ENCODE data around the gene FBRS. TPM values are rescaled to one million over a fixed set of nuclear protein-coding genes. Genes with fewer than 3 reads are reported as not detected.

Gene FBRS
- polyA plus RNA-seq, 2 of the 4 experiments (the other 2 are of a cell fraction), result 5.9 to 33.3 TPM

DNA sequence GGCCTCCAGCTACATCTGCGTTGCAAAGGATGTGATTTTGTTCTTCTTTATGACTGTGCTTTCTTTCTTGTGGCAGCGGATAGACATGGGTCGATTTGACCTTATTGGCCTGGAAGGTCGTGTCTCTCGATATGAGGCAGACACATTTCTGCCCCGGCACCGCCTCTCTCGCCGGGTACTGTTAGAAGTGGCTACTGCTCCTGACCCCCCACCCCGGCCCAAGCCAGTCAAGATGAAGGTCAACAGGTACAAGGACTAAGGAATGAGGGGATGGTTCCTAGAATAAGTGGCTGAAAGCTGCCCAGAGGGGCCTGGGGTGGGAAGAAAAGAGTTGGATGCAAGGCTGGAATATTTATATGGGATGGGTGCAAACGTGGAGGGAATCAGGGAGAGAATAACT lies 61.9 kb downstream of the FBRS start:
- H3K4me1 ChIP-seq, result peaks cover 6% of the 10 kb centered on the region; the same call in 1 of the 3 replicates
- no peak overlapping the region for H3K4me3 ChIP-seq
- no peak for FAIRE-seq
- ChIA-PET CTCF (interaction anchor here (1.4 kb wide), 1 partner anchor 15 kb away, joined by 5 read pairs; no protein-coding TSS in a partner anchor), POLR2A (no interaction called here)
- DNase-seq (ENCODE audit: low read depth in 1 of 2, low spot score in 1 of 2), result no peak
- no peak for TF ChIP-seq FOSB (CRISPR knock-in tag; IDR thresholded peaks at IDR 0.05)
- TF ChIP-seq SREBF2 (IDR thresholded peaks at IDR 0.05), result no peak
- TF ChIP-seq JUNB (IDR thresholded peaks at IDR 0.05), result no peak
- TF ChIP-seq HOXB5 (CRISPR knock-in tag; IDR thresholded peaks at IDR 0.05), result no peak
- TF ChIP-seq, protein P1, sequence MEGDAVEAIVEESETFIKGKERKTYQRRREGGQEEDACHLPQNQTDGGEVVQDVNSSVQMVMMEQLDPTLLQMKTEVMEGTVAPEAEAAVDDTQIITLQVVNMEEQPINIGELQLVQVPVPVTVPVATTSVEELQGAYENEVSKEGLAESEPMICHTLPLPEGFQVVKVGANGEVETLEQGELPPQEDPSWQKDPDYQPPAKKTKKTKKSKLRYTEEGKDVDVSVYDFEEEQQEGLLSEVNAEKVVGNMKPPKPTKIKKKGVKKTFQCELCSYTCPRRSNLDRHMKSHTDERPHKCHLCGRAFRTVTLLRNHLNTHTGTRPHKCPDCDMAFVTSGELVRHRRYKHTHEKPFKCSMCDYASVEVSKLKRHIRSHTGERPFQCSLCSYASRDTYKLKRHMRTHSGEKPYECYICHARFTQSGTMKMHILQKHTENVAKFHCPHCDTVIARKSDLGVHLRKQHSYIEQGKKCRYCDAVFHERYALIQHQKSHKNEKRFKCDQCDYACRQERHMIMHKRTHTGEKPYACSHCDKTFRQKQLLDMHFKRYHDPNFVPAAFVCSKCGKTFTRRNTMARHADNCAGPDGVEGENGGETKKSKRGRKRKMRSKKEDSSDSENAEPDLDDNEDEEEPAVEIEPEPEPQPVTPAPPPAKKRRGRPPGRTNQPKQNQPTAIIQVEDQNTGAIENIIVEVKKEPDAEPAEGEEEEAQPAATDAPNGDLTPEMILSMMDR (IDR thresholded peaks at IDR 0.05), result no peak
- TF ChIP-seq EP300 (IDR thresholded peaks at IDR 0.05), result no peak
- TF ChIP-seq BHLHE40 (IDR thresholded peaks at IDR 0.05; ENCODE audit: low read depth, low read length), result no peak
- no peak for ATAC-seq
- H3K4me2 ChIP-seq, result no peak overlapping the region
- no peak overlapping the region for H3K27ac ChIP-seq
- 88% methylated on average over 11 of the region's 11 CpGs for WGBS (ENCODE audit: missing lambda C conversion rate)
- H3K9me3 ChIP-seq, result no peaks in the 10 kb centered on the region

Small RNA genes lying within 50 kb of the gene (small RNA-seq; reads per million reads assigned to genes)
- gene AC093249.1 (0 reads per million in 6 experiments), gene RNU6-1043P (0 reads per million in 6 experiments), gene RNU6-416P (0 reads per million in 6 experiments), gene SNORA30 (18.6 to 196 (median 54.7) reads per million in 6 experiments)

Other genes with a start within 250 kb of the FBRS start
- gene DCTPP1, start 228.4 kb upstream of the FBRS start, polyA plus RNA-seq (2011; rRNA removed), result 105 and 122 TPM in 2 replicates
- gene DCTPP1, start 228.4 kb upstream of the FBRS start, polyA plus RNA-seq (2017; fragmentation: RNase III; extraction: RNeasy Plus Mini Kit Qiagen cat#74134 plus additional on column Dnase treatment), result 114 to 121 TPM (median 120 TPM) in 3 replicates
- gene SEPHS2, start 212.6 kb upstream of the FBRS start, polyA plus RNA-seq (2011; rRNA removed), result 61.5 and 72.6 TPM in 2 replicates
- gene SEPHS2, start 212.6 kb upstream of the FBRS start, polyA plus RNA-seq (2017; fragmentation: RNase III; extraction: RNeasy Plus Mini Kit Qiagen cat#74134 plus additional on column Dnase treatment), result 42.8 to 48.9 TPM (median 47.8 TPM) in 3 replicates
- 0.40 and 0.94 TPM in 2 replicates for gene ITGAL, start 185.7 kb upstream of the FBRS start, polyA plus RNA-seq (2011; rRNA removed)
- 0.08 to 0.51 TPM (median 0.17 TPM) in 3 replicates for gene ITGAL, start 185.7 kb upstream of the FBRS start, polyA plus RNA-seq (2017; fragmentation: RNase III; extraction: RNeasy Plus Mini Kit Qiagen cat#74134 plus additional on column Dnase treatment)
- 17.0 and 21.3 TPM in 2 replicates for gene ZNF768, start 131.9 kb upstream of the FBRS start, polyA plus RNA-seq (2011; rRNA removed)
- 27.3 to 33.6 TPM (median 31.3 TPM) in 3 replicates for gene ZNF768, start 131.9 kb upstream of the FBRS start, polyA plus RNA-seq (2017; fragmentation: RNase III; extraction: RNeasy Plus Mini Kit Qiagen cat#74134 plus additional on column Dnase treatment)
- 4.8 and 5.2 TPM in 2 replicates for gene ZNF747, start 123.6 kb upstream of the FBRS start, polyA plus RNA-seq (2011; rRNA removed)
- 3.6 to 5.0 TPM (median 4.6 TPM) in 3 replicates for gene ZNF747, start 123.6 kb upstream of the FBRS start, polyA plus RNA-seq (2017; fragmentation: RNase III; extraction: RNeasy Plus Mini Kit Qiagen cat#74134 plus additional on column Dnase treatment)
- 2.9 and 3.0 TPM in 2 replicates for gene ZNF764, start 100.1 kb upstream of the FBRS start, polyA plus RNA-seq (2011; rRNA removed)
- gene ZNF764, start 100.1 kb upstream of the FBRS start, polyA plus RNA-seq (2017; fragmentation: RNase III; extraction: RNeasy Plus Mini Kit Qiagen cat#74134 plus additional on column Dnase treatment), result 3.5 to 4.0 TPM (median 4.0 TPM) in 3 replicates
- 4.8 and 6.7 TPM in 2 replicates for gene ZNF688, start 86.7 kb upstream of the FBRS start, polyA plus RNA-seq (2011; rRNA removed)
- 4.6 to 5.4 TPM (median 4.8 TPM) in 3 replicates for gene ZNF688, start 86.7 kb upstream of the FBRS start, polyA plus RNA-seq (2017; fragmentation: RNase III; extraction: RNeasy Plus Mini Kit Qiagen cat#74134 plus additional on column Dnase treatment)
- not detected in 2 replicates for gene ZNF785, start 72.7 kb upstream of the FBRS start, polyA plus RNA-seq (2011; rRNA removed)
- not detected in 3 replicates for gene ZNF785, start 72.7 kb upstream of the FBRS start, polyA plus RNA-seq (2017; fragmentation: RNase III; extraction: RNeasy Plus Mini Kit Qiagen cat#74134 plus additional on column Dnase treatment)
- 6.8 and 7.1 TPM in 2 replicates for gene ZNF689, start 48.0 kb upstream of the FBRS start, polyA plus RNA-seq (2011; rRNA removed)
- gene ZNF689, start 48.0 kb upstream of the FBRS start, polyA plus RNA-seq (2017; fragmentation: RNase III; extraction: RNeasy Plus Mini Kit Qiagen cat#74134 plus additional on column Dnase treatment), result 6.5 to 7.4 TPM (median 7.0 TPM) in 3 replicates
- 6.3 and 8.4 TPM in 2 replicates for gene PRR14, start 7.5 kb upstream of the FBRS start, polyA plus RNA-seq (2011; rRNA removed)
- gene PRR14, start 7.5 kb upstream of the FBRS start, polyA plus RNA-seq (2017; fragmentation: RNase III; extraction: RNeasy Plus Mini Kit Qiagen cat#74134 plus additional on column Dnase treatment), result 16.2 to 19.2 TPM (median 18.2 TPM) in 3 replicates
- gene SRCAP, start 40.7 kb downstream of the FBRS start, polyA plus RNA-seq (2011; rRNA removed), result 6.2 and 10.0 TPM in 2 replicates
- gene SRCAP, start 40.7 kb downstream of the FBRS start, polyA plus RNA-seq (2017; fragmentation: RNase III; extraction: RNeasy Plus Mini Kit Qiagen cat#74134 plus additional on column Dnase treatment), result 18.9 to 19.9 TPM (median 19.5 TPM) in 3 replicates
- gene PHKG2, start 90.0 kb downstream of the FBRS start, polyA plus RNA-seq (2011; rRNA removed), result 28.0 and 30.0 TPM in 2 replicates
- gene PHKG2, start 90.0 kb downstream of the FBRS start, polyA plus RNA-seq (2017; fragmentation: RNase III; extraction: RNeasy Plus Mini Kit Qiagen cat#74134 plus additional on column Dnase treatment), result 37.1 to 42.0 TPM (median 37.3 TPM) in 3 replicates
- 3.5 and 4.5 TPM in 2 replicates for gene CFAP119, start 103.6 kb downstream of the FBRS start, polyA plus RNA-seq (2011; rRNA removed)
- gene CFAP119, start 103.6 kb downstream of the FBRS start, polyA plus RNA-seq (2017; fragmentation: RNase III; extraction: RNeasy Plus Mini Kit Qiagen cat#74134 plus additional on column Dnase treatment), result 7.7 to 9.9 TPM (median 9.5 TPM) in 3 replicates
- 66.1 and 88.8 TPM in 2 replicates for gene RNF40, start 103.9 kb downstream of the FBRS start, polyA plus RNA-seq (2011; rRNA removed)
- 63.9 to 69.9 TPM (median 66.4 TPM) in 3 replicates for gene RNF40, start 103.9 kb downstream of the FBRS start, polyA plus RNA-seq (2017; fragmentation: RNase III; extraction: RNeasy Plus Mini Kit Qiagen cat#74134 plus additional on column Dnase treatment)
- gene ZNF629, start 128.8 kb downstream of the FBRS start, polyA plus RNA-seq (2011; rRNA removed), result 5.9 and 7.5 TPM in 2 replicates
- 12.3 to 13.7 TPM (median 13.6 TPM) in 3 replicates for gene ZNF629, start 128.8 kb downstream of the FBRS start, polyA plus RNA-seq (2017; fragmentation: RNase III; extraction: RNeasy Plus Mini Kit Qiagen cat#74134 plus additional on column Dnase treatment)
- gene BCL7C, start 235.6 kb downstream of the FBRS start, polyA plus RNA-seq (2011; rRNA removed), result 9.5 and 10.8 TPM in 2 replicates
- gene BCL7C, start 235.6 kb downstream of the FBRS start, polyA plus RNA-seq (2017; fragmentation: RNase III; extraction: RNeasy Plus Mini Kit Qiagen cat#74134 plus additional on column Dnase treatment), result 12.9 to 13.9 TPM (median 13.6 TPM) in 3 replicates
- 0.13 and 0.44 TPM in 2 replicates for gene CTF1, start 238.2 kb downstream of the FBRS start, polyA plus RNA-seq (2011; rRNA removed)
- 0.16 to 0.30 TPM (median 0.23 TPM) in 3 replicates for gene CTF1, start 238.2 kb downstream of the FBRS start, polyA plus RNA-seq (2017; fragmentation: RNase III; extraction: RNeasy Plus Mini Kit Qiagen cat#74134 plus additional on column Dnase treatment)

All from A549 (cell line).